Fibroblast of peridontal ligament (primary cell): ENCODE results near the gene BCKDHB.
"Not testable (repeated sequence)": the region's sequence is repeated elsewhere in the genome, so short reads cannot be mapped to it uniquely, and the experiment has no call there.

Experiments
- DNase-seq: peaks from one replicate; pipeline ENCODE4 v3.0.0-alpha.2; 2010; ENCODE audit errors: extremely low read depth

BCKDHB gene

DNA sequence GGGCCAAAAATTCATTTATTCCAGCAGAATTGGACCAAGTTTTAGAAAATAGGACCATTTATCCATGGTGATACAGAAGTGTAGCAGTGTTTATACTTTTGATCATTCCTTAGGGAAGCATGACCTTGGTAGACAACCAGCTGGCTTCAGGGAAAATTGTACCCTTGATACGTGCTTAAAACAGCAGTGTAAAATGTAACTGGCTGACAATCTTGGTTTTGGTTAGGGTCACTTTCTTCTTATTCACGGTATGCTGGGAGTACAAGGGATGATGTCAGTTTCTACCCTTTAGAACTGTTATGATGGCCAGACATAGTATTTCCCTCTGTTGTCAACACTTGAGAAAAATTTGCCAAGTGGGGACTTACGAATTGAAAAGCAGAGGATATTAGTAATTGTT lies 157.1 kb downstream of the BCKDHB start:
- DNase-seq, result no peak

DNA sequence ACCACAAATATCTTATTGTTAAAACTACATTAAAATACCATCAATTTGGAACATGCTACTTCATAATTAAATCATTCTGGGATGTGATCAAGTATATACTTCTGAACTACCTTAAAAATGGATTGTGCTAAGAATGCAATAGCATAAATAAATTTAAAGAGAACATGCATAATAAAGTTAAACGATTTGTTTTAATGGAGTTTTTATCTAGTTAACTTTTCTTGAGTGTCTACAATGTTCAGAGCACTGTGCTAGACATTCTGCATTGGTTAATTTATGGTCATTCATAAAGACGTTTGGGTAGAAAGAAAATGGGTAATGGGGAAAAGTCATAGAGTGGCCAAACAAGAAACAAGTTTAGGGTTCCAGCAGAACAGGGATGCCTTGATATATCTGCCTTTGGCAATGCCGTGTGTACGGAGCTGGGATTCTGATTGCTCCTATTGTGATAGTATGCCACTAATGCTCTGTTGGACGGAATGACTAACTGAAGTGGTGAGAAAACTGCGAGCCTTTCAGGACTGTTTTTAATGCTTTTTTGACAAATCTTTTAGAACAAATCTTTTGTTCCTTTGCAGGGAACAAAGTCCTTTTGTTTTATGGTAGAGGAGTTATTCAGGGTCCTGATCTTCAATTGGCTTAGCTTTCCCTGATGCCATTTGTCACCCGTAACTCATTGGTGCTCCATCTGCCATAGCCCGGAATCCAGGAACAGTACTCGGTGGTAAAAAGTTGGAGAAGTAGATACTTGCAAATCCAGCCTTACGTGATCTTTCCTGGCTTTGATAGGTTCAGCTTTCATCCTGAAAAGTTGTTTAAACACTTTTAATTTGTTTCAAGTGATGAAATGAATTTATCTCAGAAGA lies 162.6 kb downstream of the BCKDHB start:
- no peak for DNase-seq

DNA sequence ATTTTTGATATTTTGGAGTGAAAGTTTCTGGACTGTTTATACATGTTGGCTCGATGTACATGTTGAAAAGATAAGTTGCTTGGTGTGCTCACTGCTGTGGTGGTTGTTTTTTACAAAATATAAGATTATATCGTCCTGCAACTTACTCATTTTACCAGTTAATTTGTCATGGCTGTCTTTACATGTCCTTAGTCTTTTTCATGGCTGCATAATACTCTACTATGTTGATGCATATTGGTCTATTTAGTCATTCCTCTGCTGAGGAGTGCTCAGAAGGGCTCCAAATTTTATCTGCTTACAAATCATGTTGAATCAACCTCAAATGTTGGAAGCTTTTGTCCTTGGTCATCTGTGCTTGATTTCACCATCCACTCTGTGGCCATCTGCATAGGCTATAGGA lies 164.6 kb downstream of the BCKDHB start:
- no peak for DNase-seq

DNA sequence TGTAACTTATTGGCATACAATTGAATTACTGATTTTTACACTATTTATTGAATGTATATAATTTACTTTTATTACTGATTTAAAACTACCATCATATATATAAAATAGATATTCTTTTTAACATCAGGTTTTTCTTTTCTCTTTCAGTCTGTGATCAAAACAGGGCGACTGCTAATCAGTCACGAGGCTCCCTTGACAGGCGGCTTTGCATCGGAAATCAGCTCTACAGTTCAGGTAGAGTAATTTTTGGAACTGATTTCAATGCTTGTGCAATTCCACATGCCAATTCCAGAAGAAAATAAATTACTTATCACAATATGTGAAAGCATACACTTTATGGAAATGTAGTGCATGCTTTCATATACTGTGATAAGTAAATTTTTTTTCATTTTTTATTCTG lies 166.5 kb downstream of the BCKDHB start:
- DNase-seq, result no peak

DNA sequence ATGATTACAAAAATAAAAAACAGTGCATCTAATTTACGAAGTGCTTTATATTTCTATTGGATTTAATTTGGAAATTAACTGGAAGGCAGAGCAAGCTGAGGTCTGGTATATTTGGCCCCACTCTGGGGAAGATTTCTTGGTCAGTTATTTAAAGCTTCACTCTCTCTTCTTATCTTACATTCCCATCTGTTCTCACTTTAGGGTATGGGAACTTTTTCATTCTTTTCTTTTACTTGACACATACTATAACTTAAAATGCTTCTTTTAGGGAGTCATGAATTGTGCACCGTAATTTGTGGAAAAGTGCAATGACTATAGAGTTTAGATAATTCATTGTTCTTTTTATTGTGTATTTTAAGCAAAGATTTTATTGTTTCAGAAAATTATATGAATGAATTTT lies 170.4 kb downstream of the BCKDHB start:
- DNase-seq, result peak; percentile 31

DNA sequence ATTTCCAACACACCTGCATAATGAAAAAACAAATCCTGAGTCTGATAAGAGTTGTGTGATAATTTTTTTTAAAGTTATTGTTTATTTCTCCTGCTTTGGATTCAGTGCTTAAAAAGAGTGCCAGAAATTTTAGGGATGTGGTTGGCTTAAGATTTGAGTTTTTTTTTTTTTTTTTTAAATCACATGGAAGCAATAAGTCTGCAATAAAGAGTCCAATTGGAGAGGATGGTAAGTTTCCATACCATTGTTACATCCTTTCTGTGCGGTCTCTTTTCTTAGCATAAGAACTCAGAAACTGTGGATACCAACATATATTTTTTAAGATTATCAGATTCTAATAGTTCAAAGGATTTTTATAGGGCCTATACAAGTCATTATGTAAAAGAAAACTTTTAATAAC lies 171.0 kb downstream of the BCKDHB start:
- no peak for DNase-seq

DNA sequence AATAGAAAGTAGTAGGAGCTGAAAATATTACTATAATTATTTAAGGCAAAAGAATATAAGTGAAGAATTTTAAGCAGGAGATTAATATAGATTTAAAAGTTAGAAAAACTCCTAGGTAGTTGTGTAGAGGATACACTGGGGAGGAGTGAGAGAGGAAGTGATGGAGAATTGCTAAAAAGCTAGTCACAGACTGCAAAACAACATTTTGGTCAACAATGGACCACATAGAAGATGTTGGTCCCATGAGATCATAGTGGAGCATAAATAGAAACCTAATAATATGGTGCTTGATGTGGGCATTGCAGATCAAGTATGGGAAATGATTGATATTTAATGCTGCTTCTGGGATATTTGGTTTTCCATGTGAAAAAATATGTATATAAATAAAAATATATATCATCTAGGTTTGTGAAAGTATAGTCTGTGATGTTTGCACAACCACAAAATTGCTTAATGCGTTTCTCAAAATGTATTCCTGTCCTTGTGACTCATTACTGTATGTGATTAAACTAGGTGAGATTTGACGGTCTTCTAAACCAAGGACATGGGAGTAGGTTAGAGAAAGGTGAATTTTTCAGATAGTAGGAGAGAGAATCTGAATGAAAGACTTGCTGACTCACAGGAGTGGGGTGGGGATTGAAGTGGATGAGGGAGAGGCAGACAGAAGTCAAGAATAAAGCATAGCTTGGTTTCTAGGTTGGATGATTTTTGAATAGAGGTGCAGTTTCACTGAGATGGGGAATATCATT lies 174.0 kb downstream of the BCKDHB start:
- no peak for DNase-seq

DNA sequence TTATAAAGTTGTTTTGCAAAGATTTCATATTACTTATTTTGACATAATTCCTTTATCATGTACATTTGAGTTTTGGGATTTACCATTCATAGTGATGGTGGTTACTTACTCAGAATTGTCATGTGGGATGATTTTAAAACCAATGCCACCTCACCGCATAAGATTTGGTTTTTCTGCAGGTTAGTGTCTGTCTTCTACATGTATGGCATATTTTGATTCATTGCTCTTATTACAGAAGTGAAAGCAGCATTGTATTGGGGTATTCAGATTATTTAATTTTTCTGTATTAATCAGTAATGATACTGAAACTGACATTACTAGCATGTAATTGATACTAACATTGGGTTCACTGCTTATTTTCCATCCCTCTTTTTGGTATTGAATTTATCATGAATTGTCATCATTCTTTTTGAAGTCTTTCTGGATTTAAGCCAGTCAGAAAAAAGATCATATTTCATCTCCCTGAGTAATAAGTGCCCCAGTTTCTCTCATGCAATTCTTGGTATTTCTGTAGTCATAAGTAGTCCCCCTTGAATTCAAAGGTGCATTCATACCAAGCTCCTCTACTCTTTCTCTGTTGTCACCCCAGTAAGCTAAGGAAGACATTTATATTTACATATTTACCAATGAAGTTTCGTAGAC lies 176.6 kb downstream of the BCKDHB start:
- DNase-seq, result peak; percentile 47

DNA sequence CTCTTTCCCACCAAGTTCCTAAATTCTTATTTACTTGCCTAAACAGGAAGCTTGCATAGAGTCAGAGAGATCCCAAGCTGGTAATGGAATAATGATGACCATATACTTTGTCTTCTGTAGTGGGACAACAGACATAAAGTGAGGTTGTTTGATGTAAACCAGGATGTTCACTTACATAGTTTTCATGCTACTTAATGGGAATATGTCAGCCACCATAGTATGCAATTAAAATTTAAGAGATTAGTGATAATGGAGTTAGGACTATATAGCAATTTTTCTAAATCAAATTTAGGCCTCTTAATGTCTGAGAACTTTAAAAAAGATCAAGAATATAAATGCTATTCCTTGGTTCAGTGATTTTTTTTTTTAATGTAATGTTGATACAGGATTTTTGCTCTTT lies 180.6 kb downstream of the BCKDHB start:
- DNase-seq, result no peak

DNA sequence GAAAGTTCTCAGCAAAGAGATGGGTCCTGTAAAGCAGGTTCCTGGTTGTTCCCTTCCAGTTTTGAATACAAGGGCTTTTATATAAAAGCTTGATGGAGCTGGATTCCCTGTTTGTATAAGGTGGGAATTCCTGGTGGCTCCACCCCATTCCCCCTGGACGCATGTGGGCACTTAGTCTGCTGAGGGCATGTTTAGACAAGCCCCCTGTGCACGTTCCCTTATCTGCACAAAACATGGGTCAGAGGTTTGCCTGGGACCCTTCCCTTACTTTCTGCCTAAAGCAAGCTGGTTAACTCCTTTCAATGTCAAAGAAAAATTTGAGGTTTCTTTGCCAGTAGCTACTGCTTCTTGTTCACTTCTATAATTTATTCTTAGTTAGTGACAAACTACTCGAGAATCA lies 181.1 kb downstream of the BCKDHB start:
- DNase-seq, result no peak

DNA sequence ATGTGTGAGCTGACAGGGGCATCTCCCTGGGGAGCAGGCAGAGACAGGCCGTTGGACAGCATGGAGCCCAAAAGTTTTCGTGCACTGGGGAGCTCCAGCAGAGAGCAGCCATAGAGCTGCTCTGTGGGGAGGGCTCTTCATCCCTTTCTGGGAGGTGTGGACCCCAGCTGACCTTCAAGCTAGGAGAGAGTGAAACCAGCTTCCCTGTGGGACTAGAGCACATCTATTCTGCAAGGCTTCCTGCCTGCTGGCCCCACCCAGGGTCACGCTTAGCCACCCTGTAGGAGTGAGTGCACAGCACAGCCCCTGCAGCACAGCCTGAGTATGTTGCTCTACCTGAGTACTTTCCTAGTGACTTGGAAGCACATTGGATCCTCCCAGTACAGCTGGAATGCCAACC lies 183.3 kb downstream of the BCKDHB start:
- DNase-seq, result no peak

DNA sequence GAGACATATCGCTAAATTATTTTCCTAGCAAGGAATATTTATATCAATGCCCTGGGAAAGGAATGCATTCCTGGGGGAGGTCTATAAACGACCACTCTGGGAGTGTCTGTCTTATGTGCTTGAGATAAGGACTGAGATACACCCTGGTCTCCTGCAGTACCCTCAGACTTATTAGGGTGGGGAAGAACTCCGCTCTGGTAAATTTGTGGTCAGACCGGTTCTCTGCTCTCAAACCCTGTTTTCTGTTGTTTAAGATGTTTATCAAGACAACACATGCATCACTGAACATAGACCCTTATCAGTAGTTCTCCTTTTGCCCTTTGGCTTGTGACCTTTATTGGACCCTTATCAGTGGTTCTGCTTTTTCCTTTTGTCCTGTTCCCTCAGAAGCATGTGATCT lies 188.1 kb downstream of the BCKDHB start:
- not testable (repeated sequence) for DNase-seq

DNA sequence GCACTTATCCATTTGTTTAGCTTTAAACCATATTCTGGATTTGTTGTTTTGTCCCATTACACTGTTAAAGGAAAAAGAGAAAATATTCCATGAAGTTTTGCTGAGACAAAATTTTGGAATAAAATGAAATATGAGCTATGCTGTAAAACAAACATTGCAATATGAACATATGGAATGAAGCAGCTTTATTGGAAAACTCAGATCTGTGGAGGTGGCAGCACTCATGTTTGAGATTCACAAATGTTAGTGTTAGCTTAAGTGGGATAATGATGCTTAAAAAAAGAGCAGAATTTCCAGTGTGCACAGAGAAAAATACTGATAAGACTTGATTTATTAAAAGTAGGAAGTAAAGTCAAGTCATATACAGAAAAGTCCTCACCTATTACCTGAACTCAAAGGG lies 196.2 kb downstream of the BCKDHB start:
- no peak for DNase-seq

DNA sequence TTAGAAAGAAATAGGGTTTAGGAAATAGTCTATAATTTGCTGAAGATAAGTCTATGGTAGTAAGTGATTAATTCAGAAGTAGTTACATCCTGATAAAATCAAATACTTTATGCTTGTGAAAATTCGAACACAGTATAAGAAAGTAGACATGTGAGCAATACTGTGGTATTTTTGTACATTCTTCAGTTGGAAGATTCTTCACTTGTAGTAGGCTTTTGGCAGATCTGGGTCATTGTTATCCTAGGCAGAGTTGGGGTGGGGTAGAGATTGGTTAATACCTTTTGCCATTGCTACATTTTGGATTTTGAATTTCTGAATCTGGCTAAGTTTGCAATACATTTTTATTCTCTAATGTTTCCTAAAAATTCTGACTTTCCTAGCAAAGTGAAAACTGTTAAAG lies 197.5 kb downstream of the BCKDHB start:
- DNase-seq, result no peak

DNA sequence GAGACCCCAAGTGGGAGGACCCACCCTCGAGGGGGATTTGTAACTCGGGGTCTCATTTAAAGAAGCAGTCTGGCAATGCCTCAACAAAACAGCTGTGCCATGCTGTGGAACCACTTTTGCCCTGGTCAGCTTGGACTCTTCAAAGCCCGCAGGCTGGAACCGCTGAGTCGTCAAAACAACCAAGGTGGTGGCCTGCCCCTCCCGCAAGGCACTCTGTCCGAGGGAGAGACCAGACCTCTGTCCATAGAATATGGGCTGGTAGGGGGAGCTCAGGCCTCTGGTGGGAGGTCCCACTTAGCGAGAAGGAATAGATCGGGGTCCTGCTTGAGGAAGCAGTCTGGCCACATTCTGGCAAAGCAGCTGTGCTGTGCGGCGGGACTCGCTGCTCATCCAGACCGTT lies 208.1 kb downstream of the BCKDHB start:
- DNase-seq, result no peak

DNA sequence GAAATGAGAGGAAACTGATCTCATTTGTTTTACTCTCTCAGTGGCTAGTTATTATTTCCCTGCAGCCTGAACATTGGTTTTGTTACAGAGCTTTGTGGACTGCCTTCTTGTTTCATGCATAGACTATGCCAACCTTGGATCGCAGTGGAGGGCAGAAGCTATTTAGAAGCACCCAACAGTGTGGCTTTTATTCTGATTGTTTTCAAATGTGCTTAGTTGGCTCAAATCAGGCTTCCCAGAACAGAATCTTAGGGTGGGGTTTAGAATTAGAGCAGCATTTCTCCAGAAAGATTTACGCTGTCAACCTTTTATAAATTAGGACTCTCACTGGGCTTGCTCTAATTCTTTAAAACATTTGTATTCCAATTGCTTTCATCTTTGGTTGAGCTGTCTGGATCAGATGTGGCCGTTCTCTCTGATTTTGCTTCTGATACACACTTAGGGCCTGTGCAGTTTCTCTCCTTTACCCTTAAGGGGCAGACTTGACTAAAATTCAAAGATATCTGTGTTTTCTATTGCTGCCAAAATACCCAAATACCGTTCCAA lies 210.3 kb downstream of the BCKDHB start:
- DNase-seq, result peak; percentile 62

DNA sequence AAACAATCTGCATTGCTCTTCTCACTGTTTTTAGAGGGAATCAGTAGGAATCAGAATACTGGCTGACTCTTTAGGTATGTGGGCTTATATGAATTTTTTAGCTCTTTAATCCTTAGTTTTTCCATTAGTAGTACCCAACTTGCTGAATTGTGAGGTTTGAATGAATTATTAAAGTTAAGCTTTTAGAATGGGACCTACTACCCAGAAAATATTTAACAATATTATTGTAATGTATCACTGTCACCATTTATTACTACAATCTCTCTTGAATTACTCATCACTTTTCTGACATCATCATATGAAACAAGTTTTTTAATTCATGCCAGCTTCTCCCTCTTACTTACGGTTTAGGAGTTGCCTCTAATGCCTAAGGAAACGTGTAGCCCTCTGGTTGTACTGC lies 212.7 kb downstream of the BCKDHB start:
- DNase-seq, result peak; percentile 52

DNA sequence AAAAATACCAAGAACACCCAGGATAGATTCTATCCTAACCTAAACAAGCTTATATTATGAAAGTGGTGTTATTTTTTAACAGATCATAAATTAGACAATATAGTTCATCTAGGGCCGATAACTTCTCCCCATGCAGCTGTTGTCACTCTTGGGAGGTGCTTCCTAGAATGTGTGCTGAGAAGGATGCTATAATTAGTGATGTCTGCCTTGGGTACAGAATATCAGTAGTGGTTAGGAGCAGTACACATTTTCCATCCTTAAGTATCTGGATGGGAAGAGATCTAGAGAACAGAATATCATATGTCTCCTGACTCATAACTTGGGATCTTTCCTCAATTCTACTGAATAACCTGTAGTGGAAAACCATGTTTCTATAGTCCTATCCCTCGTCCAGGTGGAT lies 214.5 kb downstream of the BCKDHB start:
- no peak for DNase-seq

DNA sequence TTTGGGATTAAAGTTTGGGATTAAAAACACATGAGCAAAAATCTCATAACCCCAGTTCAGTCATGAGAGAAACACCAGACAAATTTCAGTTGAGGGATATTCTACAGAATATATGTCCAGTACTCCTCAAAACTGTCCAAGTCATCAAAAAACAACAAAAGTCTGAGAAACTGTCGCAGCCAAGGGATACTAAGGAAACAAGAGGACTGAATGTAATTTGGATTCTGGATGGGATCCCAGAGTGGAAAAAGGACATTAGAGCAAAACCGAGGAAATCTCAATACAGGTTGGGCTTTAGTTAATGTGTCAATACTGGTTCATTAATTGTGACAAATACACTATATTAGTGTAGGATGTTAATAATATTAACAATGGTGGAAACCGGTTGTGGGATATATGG lies 219.3 kb downstream of the BCKDHB start:
- DNase-seq, result peak; percentile 21

DNA sequence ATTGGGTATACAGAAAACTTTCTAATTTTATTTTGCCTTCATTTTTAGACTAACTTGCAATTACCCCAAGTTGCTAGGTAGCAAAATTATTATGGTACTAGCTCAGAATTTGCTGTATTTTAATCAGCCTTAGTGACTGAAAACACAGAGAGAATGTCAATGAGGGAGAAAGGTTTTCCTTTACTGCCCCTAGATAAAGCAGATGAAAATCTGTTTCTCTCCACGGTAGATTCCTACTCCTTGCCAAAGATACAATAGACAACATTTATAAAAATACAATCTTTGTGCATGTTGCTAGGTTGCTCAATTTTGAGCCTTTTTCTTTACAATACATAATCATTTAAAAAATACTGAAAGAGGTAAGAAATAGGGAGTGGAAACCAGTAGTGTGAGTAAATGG lies 222.2 kb downstream of the BCKDHB start:
- DNase-seq, result no peak

DNA sequence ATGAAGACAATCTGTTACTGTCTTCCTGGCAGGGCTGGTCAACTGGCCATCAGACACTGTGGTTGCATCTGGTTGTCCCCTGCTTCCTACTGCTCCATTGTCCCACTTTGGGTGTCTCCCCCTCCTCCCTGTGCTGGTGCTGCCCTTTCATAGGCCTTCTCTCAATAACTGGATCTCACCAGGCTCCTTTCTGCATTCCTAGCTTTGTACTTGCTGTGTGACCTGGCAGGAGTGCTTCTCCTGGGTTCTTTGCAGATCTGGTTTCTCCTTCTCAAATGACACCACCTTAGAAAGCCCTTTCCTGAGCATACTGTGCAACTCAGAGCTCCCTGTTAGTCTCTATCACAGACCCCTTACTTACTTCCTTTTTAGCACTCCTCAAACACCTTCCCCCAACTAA lies 223.0 kb downstream of the BCKDHB start:
- DNase-seq, result no peak

DNA sequence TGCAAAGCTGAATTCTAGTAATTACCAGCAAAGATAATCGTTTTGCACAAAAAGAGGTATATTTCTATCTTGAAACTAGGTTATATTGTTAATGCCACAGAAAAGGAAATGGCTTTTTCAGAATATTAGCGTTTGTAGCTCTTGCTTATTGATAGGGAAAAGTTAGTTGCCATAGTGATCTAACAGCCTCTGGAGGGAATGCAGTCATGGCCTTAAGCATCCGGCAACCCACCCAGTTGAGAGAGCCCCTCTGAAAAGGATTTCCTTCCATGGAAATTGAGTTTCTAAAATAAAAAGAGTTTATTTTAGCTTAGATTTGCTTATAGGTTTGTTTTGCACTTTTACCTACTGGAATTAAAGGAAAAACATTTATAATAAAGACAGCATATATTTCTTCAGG lies 224.5 kb downstream of the BCKDHB start:
- DNase-seq, result no peak

DNA sequence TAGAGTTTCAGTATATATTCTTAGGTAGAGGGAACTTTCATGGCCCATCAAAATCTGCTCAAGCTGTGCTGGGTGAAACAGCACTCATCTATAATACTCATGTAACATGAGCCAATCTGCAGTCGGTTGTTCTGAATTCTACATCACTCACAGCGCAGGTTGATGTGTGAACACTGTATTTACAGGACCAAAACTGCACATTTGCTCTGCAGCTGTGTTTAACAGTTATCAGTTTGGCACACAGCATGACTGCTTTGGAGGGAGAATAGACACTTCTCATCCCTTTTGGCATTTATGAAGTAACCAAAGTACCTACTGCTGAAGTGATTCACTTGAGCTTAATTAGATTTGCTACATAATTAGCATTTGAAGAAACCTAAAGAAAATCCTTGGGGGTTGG lies 225.1 kb downstream of the BCKDHB start:
- no peak for DNase-seq
